8988T (cell line): ENCODE data around the gene OSBPL10.

Source experiments
- DNase-seq: peaks from one replicate; pipeline ENCODE4 v3.0.0; 2011

OSBPL10 gene

DNA sequence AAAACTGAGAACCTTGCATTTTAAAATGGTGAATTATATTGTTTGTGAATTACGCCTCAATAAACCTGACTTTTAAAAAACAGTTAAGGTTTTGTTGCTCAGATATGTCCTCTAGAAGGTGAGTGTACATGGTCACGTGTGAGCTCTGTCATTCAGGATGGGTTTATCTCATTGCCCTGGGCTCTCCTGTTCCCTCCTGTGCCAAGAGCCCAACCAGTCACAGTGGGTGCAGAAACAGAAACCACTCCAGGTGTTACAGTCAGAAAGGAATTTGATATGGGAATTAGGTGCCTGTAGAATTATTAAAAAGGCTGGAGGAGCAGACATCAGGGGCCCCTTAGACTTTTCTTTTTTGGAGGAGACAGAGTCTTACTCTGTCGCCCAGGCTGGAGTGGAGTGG, 252.0 kb downstream of the OSBPL10 start:
- DNase-seq: no peak

DNA sequence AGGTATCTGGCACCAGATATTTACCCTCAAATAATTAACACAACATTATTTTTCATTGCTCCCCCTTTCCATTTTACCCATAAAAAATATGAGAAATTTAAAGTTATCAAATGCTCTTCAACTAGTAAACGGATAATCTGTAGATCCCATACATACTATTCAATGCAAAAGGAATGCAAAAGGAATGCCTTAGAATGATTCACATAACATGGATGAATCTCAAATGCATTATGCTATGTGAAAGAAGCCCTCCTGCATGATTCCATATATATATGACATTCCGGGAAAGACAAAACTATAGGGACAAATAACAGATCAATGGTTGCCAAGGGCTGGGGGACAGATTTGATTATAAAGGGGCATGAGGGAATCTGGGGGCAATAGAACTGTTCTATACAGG, 252.7 kb downstream of the OSBPL10 start:
- no peak for DNase-seq

DNA sequence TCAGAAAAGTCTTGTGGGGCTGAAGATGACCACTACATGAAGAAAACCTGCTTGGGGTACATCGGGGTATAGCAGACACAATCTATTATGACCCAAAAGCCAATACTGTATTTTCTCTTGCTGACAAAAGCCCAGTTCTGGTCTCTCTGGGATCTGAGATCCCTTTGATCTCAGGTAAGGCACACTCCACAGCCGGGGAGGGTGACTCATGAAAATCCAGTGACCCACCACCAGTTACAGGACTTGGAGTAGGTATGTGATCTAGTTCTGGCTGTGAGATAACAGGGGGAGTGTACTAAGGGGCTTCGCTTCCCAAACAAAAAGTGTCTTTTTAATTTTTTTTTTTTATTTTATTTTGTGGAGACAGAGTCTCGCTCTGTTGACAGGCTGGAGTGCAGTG, 255.1 kb downstream of the OSBPL10 start:
- no peak for DNase-seq

DNA sequence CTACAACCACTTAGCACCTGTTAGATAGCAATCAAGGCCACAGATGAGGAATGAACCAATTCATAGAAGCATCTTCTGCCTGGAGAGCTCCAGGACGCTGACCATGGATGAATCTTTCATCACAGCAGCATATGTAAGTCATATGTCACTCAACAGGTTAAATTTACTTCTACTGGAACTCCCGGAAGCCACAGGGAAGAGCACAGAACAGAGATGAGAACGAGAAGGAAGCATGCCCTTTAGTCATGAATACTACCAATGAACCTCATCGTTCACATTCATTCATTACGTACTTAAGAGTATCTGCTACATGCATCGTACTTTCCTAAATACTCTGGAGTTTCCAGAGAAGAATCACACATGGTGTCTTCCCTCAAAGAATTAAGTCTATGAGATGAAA, 255.5 kb downstream of the OSBPL10 start:
- DNase-seq: no peak

DNA sequence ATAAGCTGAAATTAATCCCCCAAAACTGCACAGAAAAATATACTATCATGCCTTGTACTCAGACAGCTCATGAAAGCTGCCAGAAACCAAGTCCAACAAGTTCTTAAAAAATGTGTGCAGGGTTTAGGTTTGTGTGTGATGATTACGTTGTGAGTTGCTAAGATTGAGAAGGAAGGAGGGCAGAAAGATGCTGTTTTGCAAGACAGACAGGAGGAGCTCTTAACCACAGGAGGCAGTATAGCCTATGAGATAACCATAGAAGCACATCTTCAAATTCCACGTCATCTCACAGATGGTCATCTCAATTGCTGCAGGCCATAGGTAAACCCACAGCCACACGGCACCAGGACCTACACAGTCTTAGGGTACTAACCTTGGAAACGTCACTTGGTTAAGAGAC, 256.4 kb downstream of the OSBPL10 start:
- DNase-seq: no peak

DNA sequence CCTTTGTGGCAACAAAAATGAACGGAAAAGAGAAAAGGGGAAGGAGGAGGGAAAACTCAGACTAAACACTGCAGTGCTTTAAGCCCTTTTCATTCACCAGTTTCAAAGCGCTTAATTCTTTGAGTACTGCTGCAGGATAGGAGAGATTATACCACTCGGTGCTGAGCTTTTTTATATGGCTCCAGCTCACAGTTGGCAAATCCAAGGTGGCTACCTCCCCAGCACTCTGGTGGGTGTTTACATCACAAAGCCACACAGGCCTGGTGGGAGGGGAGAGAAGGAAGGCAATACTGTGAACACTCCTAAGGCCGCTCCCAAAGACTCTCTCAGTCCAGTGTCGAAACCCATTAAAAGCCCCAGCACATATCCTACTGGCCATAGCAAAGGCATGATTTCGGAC, 256.9 kb downstream of the OSBPL10 start:
- no peak for DNase-seq

DNA sequence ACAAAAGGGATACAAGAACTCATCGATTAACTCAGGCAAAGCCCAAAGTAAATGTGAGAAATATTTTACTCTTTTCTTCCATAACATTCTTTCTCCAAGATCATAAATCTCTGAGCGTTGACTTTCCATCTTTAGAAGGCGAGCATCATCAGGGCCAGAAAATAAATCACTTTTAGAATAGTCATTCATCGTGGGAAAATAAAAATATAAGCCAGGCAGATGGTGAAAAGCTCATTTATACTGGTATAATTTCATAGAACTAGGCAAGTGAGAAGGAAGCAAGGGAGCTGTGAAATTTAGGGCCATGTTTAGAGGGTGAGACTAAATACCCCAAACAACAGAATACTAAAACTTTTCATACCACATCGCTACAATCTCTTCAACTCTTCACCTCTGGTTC, 257.4 kb downstream of the OSBPL10 start:
- no peak for DNase-seq

DNA sequence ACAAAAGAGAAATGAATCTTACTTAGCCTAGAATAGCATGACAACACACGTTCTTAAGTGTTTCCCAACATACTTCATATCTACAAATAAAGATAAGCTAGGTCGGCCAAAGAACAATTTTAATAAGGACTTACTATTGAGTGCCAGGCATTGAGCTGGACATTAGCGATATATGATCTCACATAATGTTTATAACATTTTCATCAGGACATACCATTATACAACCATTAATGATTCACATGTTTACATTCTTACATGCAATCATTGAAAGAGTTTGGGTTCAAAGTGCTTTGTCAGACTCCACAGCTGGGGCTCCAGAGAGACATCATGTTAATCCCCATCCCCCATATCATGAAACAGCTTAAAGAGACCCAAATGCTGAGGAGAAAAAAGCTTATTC, 259.4 kb downstream of the OSBPL10 start:
- no peak for DNase-seq

DNA sequence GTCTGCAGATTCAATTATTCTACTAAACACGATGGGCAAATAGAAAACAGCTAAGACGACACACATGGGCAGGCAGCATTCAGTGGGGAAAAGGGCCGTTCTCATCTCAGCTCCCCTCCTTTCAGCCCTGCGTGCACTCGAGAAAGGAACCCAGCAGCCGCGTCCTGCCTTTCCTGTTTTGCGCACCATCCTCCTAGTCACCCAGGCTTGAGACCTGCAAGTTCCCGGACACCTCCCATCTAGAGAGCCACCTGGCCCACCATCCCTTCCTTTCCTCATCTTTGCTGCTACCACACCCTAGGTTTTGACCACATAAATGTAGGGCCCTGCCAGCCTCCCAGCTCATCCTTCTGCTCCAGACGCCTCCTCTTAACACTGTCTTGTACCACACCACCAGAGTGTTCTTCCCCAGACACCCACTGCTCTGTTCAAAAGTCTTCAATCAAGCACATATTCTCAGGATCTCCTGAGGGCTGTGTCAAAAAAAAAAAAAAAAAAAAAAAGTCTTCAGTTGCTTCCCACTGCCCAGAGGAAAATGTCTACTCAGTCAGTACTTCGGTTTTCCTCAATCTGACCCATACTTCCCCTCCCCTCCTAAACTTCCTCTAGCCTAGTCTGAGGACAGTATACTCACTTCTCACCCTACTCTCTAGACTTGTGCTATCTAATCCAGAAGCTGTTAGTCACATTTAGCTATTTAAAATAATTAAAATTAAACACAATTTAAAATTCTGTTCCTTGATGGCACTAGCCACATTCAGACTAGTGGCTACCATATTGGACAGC, 266.4 kb downstream of the OSBPL10 start:
- DNase-seq: no peak

DNA sequence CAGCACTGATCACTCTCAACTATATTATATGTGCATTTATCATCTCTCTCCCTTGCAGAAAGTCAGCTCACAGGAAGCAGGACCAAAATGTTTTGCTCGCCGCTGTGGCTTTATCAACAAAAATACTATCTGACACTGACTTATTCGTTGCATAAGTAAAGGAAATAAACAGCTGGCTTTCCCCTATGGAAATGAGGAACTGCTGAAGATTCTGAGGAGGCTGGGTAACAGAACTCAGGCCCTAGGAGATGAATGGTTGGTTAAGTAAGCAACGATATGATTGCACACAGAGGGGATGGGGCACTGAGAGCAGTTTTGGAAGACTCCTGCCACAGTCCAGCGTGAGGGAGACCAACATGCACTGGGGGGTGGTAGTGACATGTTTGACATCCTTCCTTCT, 267.2 kb downstream of the OSBPL10 start:
- no peak for DNase-seq

DNA sequence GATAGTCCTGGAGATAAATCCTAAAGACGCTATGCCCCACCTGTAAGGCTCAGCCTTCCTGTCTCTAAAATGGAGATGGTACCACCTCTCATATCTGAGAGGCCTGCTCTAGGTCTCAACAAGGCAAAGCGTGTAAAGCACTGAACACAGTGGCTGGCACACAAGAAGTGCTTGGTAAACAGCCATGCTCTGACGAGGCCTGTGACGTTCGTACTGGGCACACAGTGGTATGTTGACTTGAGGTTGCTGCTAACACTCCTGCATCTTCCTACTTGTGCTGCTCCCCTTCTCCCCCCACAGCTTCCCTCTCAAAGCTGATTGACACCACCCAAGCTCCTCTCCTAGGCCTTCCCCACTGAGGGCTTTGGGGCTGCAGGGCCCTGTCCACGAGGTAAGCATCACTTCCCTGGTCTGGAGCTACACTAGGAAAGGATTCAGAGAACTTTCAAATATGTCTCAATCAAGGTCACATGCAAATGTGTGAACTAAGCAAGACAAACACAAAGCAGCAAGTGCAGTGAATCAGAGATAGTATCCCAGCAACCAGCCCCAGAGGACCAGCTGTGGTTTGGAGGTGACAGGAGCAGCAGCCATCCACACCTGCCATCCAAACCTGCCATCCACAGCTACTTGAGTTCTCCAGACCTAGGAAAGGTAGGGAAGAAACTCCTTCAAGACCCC, 270.8 kb downstream of the OSBPL10 start:
- no peak for DNase-seq

DNA sequence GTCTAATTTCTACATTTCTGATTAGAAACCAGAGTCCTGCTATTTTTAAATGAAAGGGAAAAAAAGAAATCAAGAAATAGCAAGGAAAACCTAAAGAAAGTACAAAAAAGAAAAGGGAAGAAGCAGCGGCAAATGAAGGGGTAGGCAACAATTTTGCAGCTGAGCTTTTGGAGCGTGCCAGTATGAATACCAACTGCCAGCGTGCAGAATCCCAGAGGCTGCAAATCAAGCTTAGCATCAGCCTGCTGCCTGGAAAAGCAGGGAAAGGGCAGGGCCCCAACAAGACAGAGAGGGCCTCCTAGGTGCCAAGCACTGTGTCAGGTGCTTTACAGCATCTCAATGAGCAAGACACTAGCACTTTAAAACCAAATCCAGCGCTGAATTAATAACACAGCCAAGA, 271.5 kb downstream of the OSBPL10 start:
- DNase-seq: no peak

DNA sequence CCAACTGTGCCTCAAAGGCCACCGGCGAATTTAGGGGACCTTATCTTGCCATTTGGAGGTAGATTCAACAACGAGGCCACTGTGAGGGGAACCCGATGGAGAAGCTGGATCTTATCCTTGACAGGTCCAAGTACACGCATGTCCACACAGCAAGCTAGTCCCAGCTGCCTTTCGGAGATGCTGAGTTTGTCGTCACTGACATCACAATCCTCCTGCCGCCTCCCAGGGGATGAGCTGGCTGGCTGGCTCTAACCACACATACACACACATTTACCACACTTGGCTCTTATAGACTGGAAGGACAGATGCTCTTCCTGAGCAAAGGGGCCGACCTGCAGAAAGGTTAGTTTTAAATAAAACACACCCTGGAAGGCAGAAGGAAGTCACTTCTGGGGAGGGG, 272.1 kb downstream of the OSBPL10 start:
- DNase-seq: no peak

DNA sequence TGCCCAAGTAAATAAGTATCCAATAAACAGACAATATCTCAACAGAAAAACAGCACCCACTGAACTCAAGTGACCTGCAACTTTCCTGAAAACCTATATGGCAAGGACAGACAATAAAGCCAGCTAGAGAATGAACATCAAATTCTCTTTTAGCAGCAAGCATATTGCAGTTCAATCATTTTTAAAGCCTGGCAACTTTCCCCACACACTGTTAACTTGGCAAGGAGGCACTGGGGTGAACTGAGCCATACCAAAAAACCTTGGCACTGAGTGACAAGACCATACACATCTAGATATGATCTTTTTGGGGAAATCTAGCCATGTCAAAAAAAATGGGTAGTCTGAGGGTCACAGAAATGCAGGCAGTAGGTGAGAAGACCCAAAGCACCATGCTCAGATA, 273.8 kb downstream of the OSBPL10 start:
- no peak for DNase-seq

DNA sequence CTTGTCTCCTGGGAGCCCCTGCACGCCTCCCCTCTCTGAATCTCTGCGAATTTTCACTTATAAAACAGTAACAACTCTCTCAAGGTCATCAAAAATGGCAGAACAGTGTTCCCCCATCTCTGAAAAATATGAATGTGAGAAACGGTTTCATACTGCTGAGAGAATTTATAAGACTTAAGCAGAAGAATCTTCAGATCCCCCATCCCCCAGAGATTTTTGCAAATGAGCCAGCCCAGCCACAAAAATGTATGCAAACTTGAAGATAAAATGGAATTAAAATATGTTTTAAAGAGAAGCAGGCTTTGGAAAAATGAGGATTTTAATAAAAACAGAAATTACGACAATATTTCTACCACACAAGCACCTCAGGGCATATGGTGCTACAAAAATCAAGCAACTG, 275.3 kb downstream of the OSBPL10 start:
- DNase-seq: no peak

DNA sequence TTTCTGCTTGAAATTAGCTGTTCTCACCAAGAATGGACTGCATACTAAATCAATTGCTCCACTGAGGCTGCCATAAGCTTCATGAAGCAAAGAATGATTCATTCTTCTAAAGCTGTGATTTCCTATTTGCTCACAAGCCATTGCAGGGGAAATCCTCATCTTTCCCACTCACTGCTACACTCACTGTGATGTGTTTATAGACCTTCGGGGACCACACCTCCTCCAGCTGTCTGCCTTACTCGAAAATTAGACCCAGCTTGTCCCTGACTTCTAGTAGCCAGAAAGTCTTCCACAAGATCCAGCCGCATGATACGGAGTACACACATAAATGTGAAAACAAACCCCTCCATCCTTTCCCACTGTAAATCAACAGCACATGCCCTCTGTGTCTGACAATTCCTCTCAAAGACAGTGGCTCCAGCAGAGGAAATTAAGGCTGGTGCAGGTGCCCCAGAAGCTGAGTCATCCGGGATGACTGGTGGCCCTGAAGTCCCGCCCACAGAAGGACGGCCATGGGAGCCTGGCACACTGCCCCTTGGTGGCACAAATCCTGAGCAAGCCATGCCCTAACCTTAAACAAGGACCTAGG, 276.4 kb downstream of the OSBPL10 start:
- DNase-seq: peak; percentile 80

DNA sequence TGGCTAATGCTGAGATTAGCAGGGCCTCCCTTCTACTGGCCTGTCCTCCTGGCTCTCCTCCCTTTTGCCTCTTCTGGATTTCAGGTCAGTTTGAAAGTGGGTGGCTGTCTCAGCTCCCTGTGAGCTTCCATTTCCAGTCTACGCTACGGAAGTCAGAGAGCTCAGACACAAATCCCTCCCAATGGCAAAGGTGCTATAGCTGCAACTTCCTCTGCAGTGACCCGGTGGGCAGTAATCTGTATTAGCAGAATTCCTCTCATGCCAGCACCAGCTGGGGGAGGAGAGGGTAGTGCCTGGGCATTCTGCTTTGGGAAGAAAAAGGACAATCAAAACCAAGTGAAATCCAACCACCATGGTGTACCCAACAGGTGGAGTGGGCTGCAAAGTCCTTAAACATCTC, 276.9 kb downstream of the OSBPL10 start:
- DNase-seq: no peak

DNA sequence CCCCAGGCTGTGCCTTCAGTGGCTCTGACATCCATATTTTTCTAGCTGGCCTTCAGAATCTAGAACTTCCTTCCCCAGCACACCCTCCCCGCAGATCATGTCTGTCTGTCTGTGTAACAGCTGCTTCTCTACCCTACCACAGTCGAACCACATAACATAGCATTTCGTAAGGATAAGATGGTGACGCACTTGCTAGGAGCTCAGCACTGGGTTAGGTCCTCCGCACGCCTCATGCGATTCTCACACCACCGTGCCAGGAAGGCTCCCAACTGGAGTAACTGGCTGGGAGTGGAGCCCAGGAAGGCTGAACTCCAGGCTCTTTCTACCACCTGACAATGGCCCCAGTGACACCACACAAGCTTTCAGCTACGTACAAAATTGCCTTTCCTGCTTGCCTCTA, 279.8 kb downstream of the OSBPL10 start:
- DNase-seq: no peak

DNA sequence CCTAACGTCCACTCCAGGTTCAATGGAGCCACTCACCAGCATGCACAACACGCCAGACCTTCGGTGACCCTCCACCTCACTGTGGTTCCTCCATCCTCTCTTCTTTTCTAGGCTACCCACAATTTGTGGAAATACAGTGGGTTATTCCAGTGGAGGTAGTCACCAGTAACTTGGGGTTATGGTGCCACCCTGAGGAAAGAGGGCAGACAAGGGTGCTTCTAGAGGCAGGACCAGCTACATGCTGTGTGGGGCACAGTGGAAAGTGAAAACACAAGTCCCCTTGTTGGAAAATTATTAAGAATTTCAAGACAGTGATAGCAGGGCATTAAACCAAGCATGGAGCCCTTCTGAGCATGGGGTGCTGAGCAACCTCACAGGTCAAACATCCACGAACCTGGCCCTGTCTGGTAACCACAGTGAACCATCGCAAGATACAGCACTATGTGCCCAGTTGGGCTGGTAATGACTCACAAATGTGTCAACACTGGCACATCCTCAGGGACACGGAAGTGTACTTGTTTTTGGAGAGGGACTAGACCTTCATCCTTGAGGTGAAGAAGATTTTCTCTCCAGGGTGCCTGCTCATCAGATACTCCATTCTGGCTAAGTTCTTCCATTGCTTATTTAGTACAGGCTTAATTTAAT, 281.6 kb downstream of the OSBPL10 start:
- DNase-seq: no peak

DNA sequence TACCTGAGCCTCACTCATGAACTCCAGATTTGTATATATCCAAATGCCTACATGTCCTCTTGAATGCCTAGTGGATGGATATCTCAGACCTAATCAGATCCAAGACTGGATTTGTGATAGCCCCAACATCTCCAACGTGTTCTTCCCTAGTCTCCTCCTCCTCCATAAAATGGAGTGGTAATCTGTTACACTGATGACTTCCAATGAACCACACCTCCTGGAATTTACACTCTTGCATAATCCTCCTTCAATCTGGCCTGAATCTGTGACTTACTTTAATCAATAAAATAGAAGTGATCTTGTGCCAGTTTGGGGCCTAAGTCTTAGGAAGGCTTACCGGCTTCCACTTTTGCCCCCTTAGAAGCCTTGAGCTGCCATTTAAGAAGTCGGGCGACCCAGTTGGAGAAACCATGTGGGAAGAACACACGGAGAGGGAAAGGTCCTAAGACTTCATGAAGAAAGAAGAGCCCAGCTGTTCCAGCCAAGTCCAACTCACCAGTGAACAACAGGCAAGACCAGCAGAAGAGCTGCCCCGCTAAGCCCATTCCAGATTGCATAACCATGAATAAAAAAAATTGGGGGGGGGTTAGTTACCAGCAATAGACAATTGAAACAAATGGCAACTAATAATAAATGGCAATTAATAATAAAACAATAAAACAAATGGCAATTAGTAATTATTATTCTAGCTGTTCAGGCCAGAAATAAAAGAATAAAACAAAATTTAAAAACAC, 284.1 kb downstream of the OSBPL10 start:
- DNase-seq: no peak

DNA sequence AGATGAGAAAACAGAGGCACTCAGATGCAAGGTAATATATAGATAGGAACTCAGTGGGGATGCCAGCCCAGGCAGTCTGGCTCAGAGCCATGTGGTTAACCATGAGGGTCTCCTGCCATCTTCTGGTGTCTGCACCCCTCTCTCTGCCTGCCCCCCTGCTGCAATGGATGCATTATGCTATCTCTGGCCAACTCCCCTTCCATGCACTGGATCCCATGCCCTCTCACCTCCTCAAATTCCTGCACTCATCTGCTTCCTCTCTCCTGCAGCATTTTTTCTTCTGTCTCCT, 285.1 kb downstream of the OSBPL10 start:
- DNase-seq: no peak

DNA sequence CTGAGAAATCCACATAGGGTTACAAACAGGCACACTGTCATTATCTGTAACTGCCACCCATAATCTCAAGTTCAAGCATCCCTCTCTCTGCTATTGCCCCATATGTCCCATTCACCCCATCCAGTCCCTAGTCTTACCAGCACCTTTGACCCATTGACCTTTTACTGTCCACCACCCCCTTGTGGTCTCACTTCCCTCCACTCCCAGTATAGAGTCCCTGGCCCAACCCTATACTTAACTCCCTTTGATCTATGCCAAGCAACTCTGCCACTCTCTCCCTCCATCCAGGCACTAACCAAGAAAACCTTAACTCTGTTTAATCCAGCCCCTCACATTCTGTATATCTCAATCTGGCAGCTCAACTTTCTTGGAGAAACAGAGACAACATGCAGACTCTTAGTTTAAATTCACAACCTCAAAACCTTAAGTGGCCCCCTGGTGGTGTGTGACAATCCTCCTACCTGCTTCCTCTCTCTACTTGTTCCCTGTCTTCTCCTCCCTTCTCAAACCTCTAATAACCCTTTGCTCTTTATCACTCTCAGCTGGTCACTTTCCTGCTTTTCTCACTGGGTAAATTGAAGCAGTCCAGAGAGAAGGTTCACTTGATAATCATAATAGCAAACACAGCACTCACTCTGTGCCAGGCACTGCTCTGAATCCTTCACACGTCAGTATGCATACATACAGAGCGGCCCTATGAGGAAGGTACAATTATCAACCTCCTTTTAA, 285.6 kb downstream of the OSBPL10 start:
- DNase-seq: no peak

DNA sequence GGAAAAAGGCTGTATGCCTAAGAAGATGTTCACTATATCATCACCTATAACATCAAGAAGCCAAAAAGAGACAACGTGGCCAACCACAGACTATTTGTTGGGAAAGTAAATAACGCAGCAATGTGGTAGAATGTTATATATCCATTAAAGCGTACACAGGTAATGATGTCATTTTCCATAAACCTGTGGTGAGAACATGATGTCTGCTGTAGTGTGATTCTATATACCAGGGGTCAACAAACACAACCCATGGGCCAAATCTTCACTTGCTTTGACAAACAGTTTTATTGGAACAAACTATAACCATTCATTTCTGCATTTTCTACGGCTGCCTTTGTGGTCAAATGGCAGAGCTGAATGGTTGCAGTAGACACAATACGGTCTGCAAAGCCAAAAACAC, 287.7 kb downstream of the OSBPL10 start:
- DNase-seq: no peak
